Esophagus squamous epithelium (tissue), 5 donors: Measurements from ENCODE around the gene ZFR2. TPM values are rescaled to one million over a fixed set of nuclear protein-coding genes. Genes with fewer than 3 reads are reported as not detected.

Source experiments
- DNase-seq: peaks from one replicate; lab custom pipeline; 2025; lab: John Stamatoyannopoulos, UW
- H3K27ac ChIP-seq, 4 donors: fragments of 200-600 bp; sonication (generic); one replicate each; pipeline ENCODE4 v1.5.1; 2016 to 2019; ENCODE audit warnings: mild to moderate bottlenecking in 1 of 4
- H3K27me3 ChIP-seq, 4 donors: fragments of 200-600 bp; sonication (generic); 1 replicate in 3 of 4; 2 replicates in 1 of 4; pipeline versions ENCODE4 v1.5.1 to v1.6.0; 2017 to 2021; ENCODE audit warnings: antibody characterized with exemption in 1 of 4
- H3K36me3 ChIP-seq, 3 donors: fragments of 200-600 bp; sonication (generic); one replicate each; pipeline ENCODE4 v1.5.1; 2016 to 2019
- H3K4me1 ChIP-seq, 3 donors: fragments of 200-600 bp; sonication (generic); one replicate each; pipeline ENCODE4 v1.5.1; 2017 to 2019
- H3K4me3 ChIP-seq, 4 donors: fragments of 200-600 bp; sonication (generic); 1 replicate in 3 of 4; 2 replicates in 1 of 4; pipeline ENCODE4 v1.5.1; 2016 to 2019; ENCODE audit warnings: mild to moderate bottlenecking in 2 of 4, moderate library complexity in 1 of 4
- H3K9me3 ChIP-seq, 3 donors: fragments of 200-600 bp; sonication (generic); one replicate each; pipeline ENCODE4 v1.5.1; 2016 to 2019
- POLR2A ChIP-seq, 4 donors: fragments of 450-650 bp; IDR thresholded peaks; one replicate each; pipeline ENCODE4 v1.6.1; 2017; ENCODE audit warnings: antibody characterized with exemption in 4 of 4, mild to moderate bottlenecking in 4 of 4, moderate library complexity in 3 of 4
- WGBS, 2 donors: methylation state at CpG; one replicate each; pipeline ENCODE4 v1.1.5; 2018; 5-methylcytosine and 5-hydroxymethylcytosine counted together
- intact Hi-C: fragments of 100-400 bp; cut with DNase I; formaldehyde crosslinking; loops from one replicate; pipeline ENCODE4 v1.15.0; 2022
- total RNA-seq, 4 donors: library from RNA; depleted of rRNA; stranded (reverse); fragments of >200 nt; gene quantifications; one replicate each; pipeline ENCODE4 v1.1.0, GENCODE V29; 2016
- TF ChIP-seq, protein P1 (sequence below), 6 experiments: fragments of 450-650 bp in 4 of 6; fragments of 200-600 bp in 2 of 6; sonication (generic) in 2 of 6; IDR thresholded peaks; one replicate each; pipeline ENCODE4 v1.5.1; 2016 to 2019; ENCODE audit warnings: antibody characterized with exemption in 6 of 6, mild to moderate bottlenecking in 4 of 6, moderate library complexity in 4 of 6
- donor health status: DM: yes; HTN: yes; CAD: no.

The ZFR2 gene
- total RNA-seq, 4 donors from 2014 or later: not detected

- Histone ChIP-seq H3K9me3 (no peaks in the 10 kb centered on the region), H3K27ac (no peak overlapping the region), H3K36me3 (no peaks in the 10 kb centered on the region), H3K4me3 (no peak overlapping the region), H3K4me1 (peaks cover 5 to 14% (median 9%) of the 10 kb centered on the region in 3 donors), H3K27me3 (peaks cover 0 to 48% (median 0%) of the 10 kb centered on the region in 4 donors)
- TF ChIP-seq, protein P1, sequence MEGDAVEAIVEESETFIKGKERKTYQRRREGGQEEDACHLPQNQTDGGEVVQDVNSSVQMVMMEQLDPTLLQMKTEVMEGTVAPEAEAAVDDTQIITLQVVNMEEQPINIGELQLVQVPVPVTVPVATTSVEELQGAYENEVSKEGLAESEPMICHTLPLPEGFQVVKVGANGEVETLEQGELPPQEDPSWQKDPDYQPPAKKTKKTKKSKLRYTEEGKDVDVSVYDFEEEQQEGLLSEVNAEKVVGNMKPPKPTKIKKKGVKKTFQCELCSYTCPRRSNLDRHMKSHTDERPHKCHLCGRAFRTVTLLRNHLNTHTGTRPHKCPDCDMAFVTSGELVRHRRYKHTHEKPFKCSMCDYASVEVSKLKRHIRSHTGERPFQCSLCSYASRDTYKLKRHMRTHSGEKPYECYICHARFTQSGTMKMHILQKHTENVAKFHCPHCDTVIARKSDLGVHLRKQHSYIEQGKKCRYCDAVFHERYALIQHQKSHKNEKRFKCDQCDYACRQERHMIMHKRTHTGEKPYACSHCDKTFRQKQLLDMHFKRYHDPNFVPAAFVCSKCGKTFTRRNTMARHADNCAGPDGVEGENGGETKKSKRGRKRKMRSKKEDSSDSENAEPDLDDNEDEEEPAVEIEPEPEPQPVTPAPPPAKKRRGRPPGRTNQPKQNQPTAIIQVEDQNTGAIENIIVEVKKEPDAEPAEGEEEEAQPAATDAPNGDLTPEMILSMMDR (IDR thresholded peaks at IDR 0.05): no peak
- TF ChIP-seq POLR2A (IDR thresholded peaks at IDR 0.05): no peak
- DNase-seq: no peak
- intact Hi-C loops: no loop called here
- WGBS, 2 donors: 44 to 82% methylated on average over 3 to 6 of the region's 6 CpGs
Measured at GRCh38 chr19:3832001-3832400, 36.8 kb downstream of the ZFR2 start.

GRCh38 chr19:3831601-3832000, 37.2 kb downstream of the ZFR2 start:
- Histone ChIP-seq H3K4me1 (peaks cover 5 to 14% (median 9%) of the 10 kb centered on the region in 3 donors), H3K27ac (no peak overlapping the region), H3K9me3 (no peaks in the 10 kb centered on the region), H3K4me3 (no peak overlapping the region), H3K27me3 (peaks cover 0 to 48% (median 0%) of the 10 kb centered on the region in 4 donors), H3K36me3 (no peaks in the 10 kb centered on the region)
- 76 to 82% methylated on average over 12 to 15 of the region's 19 CpGs for WGBS, 2 donors
- DNase-seq: no peak
- TF ChIP-seq, protein P1 (IDR thresholded peaks at IDR 0.05): no peak
- no peak for TF ChIP-seq POLR2A (IDR thresholded peaks at IDR 0.05)
- intact Hi-C loops: no loop called here

DNA sequence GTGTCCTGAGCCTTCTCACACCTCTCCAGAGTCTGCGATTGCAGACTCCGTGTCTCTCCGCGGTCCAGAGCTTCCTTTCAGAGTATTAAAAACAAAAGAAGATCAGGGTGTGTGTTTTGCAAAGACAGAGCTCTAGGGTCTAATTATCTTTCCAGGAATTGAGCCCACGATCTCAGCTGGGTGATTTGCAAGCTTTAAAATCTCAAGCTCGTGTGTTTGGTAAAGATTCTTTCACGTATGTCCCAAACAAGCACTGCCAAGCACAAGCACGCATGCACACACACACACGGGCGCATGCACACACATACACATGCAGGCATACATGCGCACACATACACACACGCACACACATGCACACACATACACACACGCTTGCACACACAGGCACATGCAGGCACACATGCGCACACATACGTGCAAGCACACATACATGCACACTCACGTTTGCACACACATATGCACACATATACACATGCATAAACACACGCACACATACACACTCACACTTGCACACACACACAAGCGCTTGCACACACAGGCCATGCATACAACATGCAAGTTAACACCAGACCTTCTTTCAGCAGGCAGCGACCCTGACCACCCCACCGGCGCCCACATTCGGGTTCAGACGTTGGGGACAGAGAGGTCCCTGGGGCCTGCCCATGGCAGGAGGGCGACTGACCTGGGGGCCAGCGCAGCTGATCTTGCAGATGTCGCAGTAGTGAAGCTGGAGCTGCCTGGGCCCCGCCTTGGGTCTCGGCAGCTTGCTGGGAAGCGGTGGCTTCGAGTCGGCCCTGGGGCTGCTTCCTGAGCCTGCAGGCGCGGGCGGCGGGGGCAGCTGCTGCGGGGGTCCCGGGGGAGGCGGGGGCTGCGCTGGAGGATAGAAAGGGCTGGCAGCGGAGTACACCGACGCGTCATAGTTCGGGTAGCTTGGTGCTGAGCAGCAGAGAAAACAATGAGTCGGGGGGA, 37.9 kb downstream of the ZFR2 start:
- H3K4me1 ChIP-seq: peaks cover 5 to 14% (median 9%) of the 10 kb centered on the region in 3 donors
- intact Hi-C loops: no loop called here
- DNase-seq: no peak
- TF ChIP-seq, protein P1 (IDR thresholded peaks at IDR 0.05): no peak
- TF ChIP-seq POLR2A (IDR thresholded peaks at IDR 0.05): no peak
- H3K27ac ChIP-seq: no peak overlapping the region
- H3K4me3 ChIP-seq: no peak overlapping the region
- peaks cover 0 to 48% (median 0%) of the 10 kb centered on the region in 4 donors for H3K27me3 ChIP-seq
- H3K36me3 ChIP-seq: no peaks in the 10 kb centered on the region
- 67 to 71% methylated on average over 23 to 28 of the region's 45 CpGs for WGBS, 2 donors
- no peaks in the 10 kb centered on the region for H3K9me3 ChIP-seq

DNA sequence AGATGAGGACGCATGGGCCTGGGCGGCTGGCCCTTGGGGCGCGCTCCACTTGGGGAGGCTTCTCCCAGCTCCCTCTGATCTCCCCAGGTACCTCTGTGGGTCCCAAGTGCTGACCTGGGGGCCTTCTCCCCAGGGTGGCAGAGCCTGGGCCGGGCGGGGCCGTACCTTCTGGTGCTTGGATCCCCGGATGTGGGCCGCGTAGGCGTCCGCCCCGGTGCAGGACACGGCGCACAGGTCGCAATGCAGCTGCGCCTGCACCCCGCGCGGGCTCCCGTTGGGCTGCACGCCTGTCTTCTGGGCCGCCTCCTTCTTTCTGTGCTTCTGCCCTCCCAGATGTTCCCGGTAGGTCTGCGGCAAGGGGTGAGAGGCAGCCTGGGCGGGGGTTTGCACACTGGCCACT, 41.5 kb downstream of the ZFR2 start:
- peaks cover 0 to 41% (median 0%) of the 10 kb centered on the region in 4 donors for H3K27me3 ChIP-seq
- no peak for TF ChIP-seq POLR2A (IDR thresholded peaks at IDR 0.05)
- TF ChIP-seq, protein P1 (IDR thresholded peaks at IDR 0.05): no peak

GRCh38 chr19:3826163-3826562, 42.7 kb downstream of the ZFR2 start:
- Histone ChIP-seq H3K9me3 (no peaks in the 10 kb centered on the region), H3K27ac (no peak overlapping the region), H3K4me1 (peaks cover 5 to 14% (median 9%) of the 10 kb centered on the region in 3 donors), H3K36me3 (no peaks in the 10 kb centered on the region), H3K27me3 (peaks cover 0 to 35% (median 0%) of the 10 kb centered on the region in 4 donors), H3K4me3 (no peak overlapping the region)
- intact Hi-C loops: no loop called here
- WGBS, 2 donors: 50 to 66% methylated on average over 2 to 10 of the region's 12 CpGs
- DNase-seq: no peak
- TF ChIP-seq, protein P1 (IDR thresholded peaks at IDR 0.05): no peak
- no peak for TF ChIP-seq POLR2A (IDR thresholded peaks at IDR 0.05)

More for the DNA sequence above, 41.5 kb downstream of the ZFR2 start:
- WGBS, 2 donors: 93 to 96% methylated on average over 12 to 13 of the region's 26 CpGs
- H3K36me3 ChIP-seq: no peaks in the 10 kb centered on the region
- H3K27ac ChIP-seq: no peak overlapping the region
- H3K9me3 ChIP-seq: no peaks in the 10 kb centered on the region
- intact Hi-C loops: no loop called here
- H3K4me1 ChIP-seq: peaks cover 5 to 14% (median 9%) of the 10 kb centered on the region in 3 donors
- DNase-seq: no peak
- H3K4me3 ChIP-seq: no peak overlapping the region
